Measurements from ENCODE around the gene CXCR6. TPM values are rescaled to one million over a fixed set of nuclear protein-coding genes. Genes with fewer than 3 reads are reported as not detected.

Gene CXCR6
- total and polyA plus RNA-seq, 2 donors (not counting 1 experiment from before 2014, with no cell fraction given) = not detected

DNA sequence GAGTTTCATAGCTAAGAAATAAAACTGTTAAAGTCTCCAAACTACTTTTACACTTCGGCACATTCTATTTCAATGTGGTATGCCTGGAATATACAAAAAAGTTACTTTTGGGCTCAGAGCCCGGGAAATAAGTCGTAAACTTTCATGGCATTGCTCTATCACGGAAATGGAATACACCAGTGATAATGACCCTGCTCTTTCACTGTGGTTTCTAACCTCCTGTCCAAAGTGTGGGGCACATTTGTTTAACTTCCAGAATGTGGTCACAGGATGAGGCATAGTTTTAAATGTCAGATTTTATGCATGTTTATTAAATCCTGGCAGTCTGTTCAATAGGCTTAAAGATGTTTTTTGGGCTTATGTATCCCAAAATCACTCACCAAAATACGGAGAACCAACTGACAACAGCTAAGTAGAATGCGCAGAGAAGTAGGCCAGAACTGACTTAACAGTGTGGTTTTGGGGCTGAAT is 5.1 kb downstream of the CXCR6 start:
- Histone ChIP-seq H4K20me1 (ENCODE audit: control insufficient read depth, extremely low read depth, insufficient read depth, low read length) (no peaks in the 10 kb centered on the region), H3K27me3 (ENCODE audit: control insufficient read depth, insufficient read depth, low read length) (no peaks in the 10 kb centered on the region), H3K36me3 (ENCODE audit: control insufficient read depth, insufficient read depth, low read length) (peaks cover 17% of the 10 kb centered on the region), H2AFZ (ENCODE audit: low read length) (no peak overlapping the region), H3K9me3 (ENCODE audit: control insufficient read depth, insufficient read depth, low read depth, low read length) (no peaks in the 10 kb centered on the region), H3K27ac (ENCODE audit: insufficient read depth, low read length) (peak overlapping the region; percentile 51), H3K9ac (ENCODE audit: insufficient read depth, low read length) (no peak overlapping the region), H3K4me1 (ENCODE audit: control insufficient read depth, extremely low read depth, insufficient read depth, low read length) (peaks cover 18% of the 10 kb centered on the region), H3K79me2 (ENCODE audit: control insufficient read depth, insufficient read depth, low read length) (no peaks in the 10 kb centered on the region), H3K4me2 (ENCODE audit: extremely low read depth, insufficient read depth, low read length) (no peak overlapping the region), H3K4me3 (replicated peaks in 1 of 4; ENCODE audit: control extremely low read depth in 1 of 4, insufficient read depth in 1 of 4, low read depth in 3 of 4, low read length in 4 of 4) (no peak overlapping the region)
- DNase-seq (ENCODE audit: low read depth in 2 of 2) = peak; percentile 60 to 83
- TF ChIP-seq, protein P1, sequence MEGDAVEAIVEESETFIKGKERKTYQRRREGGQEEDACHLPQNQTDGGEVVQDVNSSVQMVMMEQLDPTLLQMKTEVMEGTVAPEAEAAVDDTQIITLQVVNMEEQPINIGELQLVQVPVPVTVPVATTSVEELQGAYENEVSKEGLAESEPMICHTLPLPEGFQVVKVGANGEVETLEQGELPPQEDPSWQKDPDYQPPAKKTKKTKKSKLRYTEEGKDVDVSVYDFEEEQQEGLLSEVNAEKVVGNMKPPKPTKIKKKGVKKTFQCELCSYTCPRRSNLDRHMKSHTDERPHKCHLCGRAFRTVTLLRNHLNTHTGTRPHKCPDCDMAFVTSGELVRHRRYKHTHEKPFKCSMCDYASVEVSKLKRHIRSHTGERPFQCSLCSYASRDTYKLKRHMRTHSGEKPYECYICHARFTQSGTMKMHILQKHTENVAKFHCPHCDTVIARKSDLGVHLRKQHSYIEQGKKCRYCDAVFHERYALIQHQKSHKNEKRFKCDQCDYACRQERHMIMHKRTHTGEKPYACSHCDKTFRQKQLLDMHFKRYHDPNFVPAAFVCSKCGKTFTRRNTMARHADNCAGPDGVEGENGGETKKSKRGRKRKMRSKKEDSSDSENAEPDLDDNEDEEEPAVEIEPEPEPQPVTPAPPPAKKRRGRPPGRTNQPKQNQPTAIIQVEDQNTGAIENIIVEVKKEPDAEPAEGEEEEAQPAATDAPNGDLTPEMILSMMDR (conservative IDR thresholded peaks at IDR 0.05 in 1 of 2, IDR thresholded peaks at IDR 0.05 in 1 of 2; ENCODE audit: low read depth in 1 of 2, low read length in 2 of 2) = no peak
- TF ChIP-seq EZH2 (IDR thresholded peaks at IDR 0.05; ENCODE audit: low read length, missing control alignments) = no peak

DNA sequence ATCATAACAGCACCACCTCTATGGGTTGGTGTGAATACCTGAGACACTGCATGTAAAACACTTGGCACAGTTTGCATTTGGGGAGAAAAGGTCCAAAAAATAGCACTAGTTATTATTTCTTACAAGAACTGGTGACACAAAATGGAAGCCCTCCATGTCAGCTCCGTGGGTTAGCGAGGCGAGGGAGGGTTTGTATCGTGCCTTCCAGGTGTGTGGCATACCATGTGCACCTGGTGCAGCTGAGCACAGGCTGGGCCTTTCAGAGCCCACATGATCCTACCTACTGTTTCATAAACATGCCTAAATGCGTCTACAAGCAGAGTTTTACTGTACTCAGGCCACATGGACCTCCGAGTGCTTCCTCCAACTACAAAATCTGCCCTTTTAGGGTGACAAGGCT is 5.6 kb downstream of the CXCR6 start:
- Histone ChIP-seq H3K79me2 (ENCODE audit: control insufficient read depth, insufficient read depth, low read length) (no peaks in the 10 kb centered on the region), H3K27ac (ENCODE audit: insufficient read depth, low read length) (peak overlapping the region; percentile 51), H3K4me2 (ENCODE audit: extremely low read depth, insufficient read depth, low read length) (peak overlapping the region; percentile 65), H3K4me1 (ENCODE audit: control insufficient read depth, extremely low read depth, insufficient read depth, low read length) (peaks cover 18% of the 10 kb centered on the region), H3K9ac (ENCODE audit: insufficient read depth, low read length) (no peak overlapping the region), H3K36me3 (ENCODE audit: control insufficient read depth, insufficient read depth, low read length) (peaks cover 21% of the 10 kb centered on the region), H3K27me3 (ENCODE audit: control insufficient read depth, insufficient read depth, low read length) (no peaks in the 10 kb centered on the region), H3K4me3 (replicated peaks in 1 of 4; ENCODE audit: control extremely low read depth in 1 of 4, insufficient read depth in 1 of 4, low read depth in 3 of 4, low read length in 4 of 4) (no peak overlapping the region), H4K20me1 (ENCODE audit: control insufficient read depth, extremely low read depth, insufficient read depth, low read length) (no peaks in the 10 kb centered on the region), H2AFZ (ENCODE audit: low read length) (no peak overlapping the region), H3K9me3 (ENCODE audit: control insufficient read depth, insufficient read depth, low read depth, low read length) (no peaks in the 10 kb centered on the region)
- no peak for DNase-seq (ENCODE audit: low read depth in 2 of 2)
- no peak for TF ChIP-seq EZH2 (IDR thresholded peaks at IDR 0.05; ENCODE audit: low read length, missing control alignments)
- TF ChIP-seq, protein P1 (conservative IDR thresholded peaks at IDR 0.05 in 1 of 2, IDR thresholded peaks at IDR 0.05 in 1 of 2; ENCODE audit: low read depth in 1 of 2, low read length in 2 of 2) = no peak

- Histone ChIP-seq H3K27ac (ENCODE audit: insufficient read depth, low read length) (no peak overlapping the region), H3K79me2 (ENCODE audit: control insufficient read depth, insufficient read depth, low read length) (no peaks in the 10 kb centered on the region), H4K20me1 (ENCODE audit: control insufficient read depth, extremely low read depth, insufficient read depth, low read length) (no peaks in the 10 kb centered on the region), H3K9ac (ENCODE audit: insufficient read depth, low read length) (no peak overlapping the region), H3K4me1 (ENCODE audit: control insufficient read depth, extremely low read depth, insufficient read depth, low read length) (peaks cover 18% of the 10 kb centered on the region), H3K36me3 (ENCODE audit: control insufficient read depth, insufficient read depth, low read length) (peaks cover 27% of the 10 kb centered on the region), H2AFZ (ENCODE audit: low read length) (no peak overlapping the region), H3K4me3 (replicated peaks in 1 of 4; ENCODE audit: control extremely low read depth in 1 of 4, insufficient read depth in 1 of 4, low read depth in 3 of 4, low read length in 4 of 4) (no peak overlapping the region), H3K27me3 (ENCODE audit: control insufficient read depth, insufficient read depth, low read length) (no peaks in the 10 kb centered on the region), H3K4me2 (ENCODE audit: extremely low read depth, insufficient read depth, low read length) (no peak overlapping the region), H3K9me3 (ENCODE audit: control insufficient read depth, insufficient read depth, low read depth, low read length) (no peaks in the 10 kb centered on the region)
- TF ChIP-seq EZH2 (IDR thresholded peaks at IDR 0.05; ENCODE audit: low read length, missing control alignments) = no peak
- TF ChIP-seq, protein P1 (conservative IDR thresholded peaks at IDR 0.05 in 1 of 2, IDR thresholded peaks at IDR 0.05 in 1 of 2; ENCODE audit: low read depth in 1 of 2, low read length in 2 of 2) = no peak
- DNase-seq (ENCODE audit: low read depth in 2 of 2) = no peak
These were observed 6.2 kb downstream of the CXCR6 start for GRCh38 chr3:45949432-45949831.
